SK-N-MC (cell line): ENCODE data around the gene PPTC7.

Source experiments
- EZH2 ChIP-seq: fragments of 200-600 bp; sonication (generic); IDR thresholded peaks from one replicate; pipeline ENCODE4 v1.6.1; 2017; ENCODE audit warnings: antibody characterized with exemption
- FOXP2 ChIP-seq: optimal IDR thresholded peaks from 2 replicates; pipeline ENCODE3; 2011; ENCODE audit warnings: mild to moderate bottlenecking, moderate library complexity; ENCODE audit not compliant: insufficient read depth; ENCODE audit errors: extremely low read length, control extremely low read depth
- POLR2AphosphoS5 ChIP-seq: IDR thresholded peaks from 2 replicates; pipeline ENCODE4 v1.6.1; 2012; ENCODE audit warnings: mild to moderate bottlenecking, low read depth, low read length, borderline replicate concordance

DNA sequence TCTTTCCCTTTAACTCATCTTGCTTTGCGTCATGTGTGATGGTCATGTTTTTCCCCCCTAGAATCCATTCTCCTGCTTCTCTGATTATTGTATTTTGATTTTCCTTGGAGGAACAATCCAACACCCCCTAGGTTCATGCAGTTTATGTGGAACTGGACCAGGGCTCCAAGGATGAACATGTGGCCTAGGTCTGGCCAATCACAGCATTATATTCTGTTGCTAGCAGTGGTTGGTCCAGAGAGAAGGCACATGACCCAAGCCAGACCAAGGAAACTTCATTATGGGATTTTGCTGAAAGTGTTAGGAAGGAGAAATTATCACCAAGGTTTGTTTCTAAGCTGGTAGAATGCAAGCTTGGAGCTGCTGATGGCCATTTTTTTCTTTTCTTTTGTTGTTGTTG is 6.9 kb upstream of the PPTC7 start:
- TF ChIP-seq POLR2AphosphoS5 (no peak), EZH2 (no peak), FOXP2 (no peak)
